Activated CD4-positive, alpha-beta T cell treated with anti-CD3 and anti-CD28 coated beads for 36 hours (primary cell): ENCODE measurements around the gene COBLL1. TPM values are rescaled to one million over a fixed set of nuclear protein-coding genes. Genes with fewer than 3 reads are reported as not detected.

Source experiments
- ATAC-seq: fragments of 200-7000 bp; cut with Tn5 transposase; one replicate; pipeline ENCODE4 v1.10.0; 2021; ENCODE audit warnings: mild to moderate bottlenecking, moderate library complexity
- CTCF ChIA-PET: fragments of 350-600 bp; sonication (Branson Sonifier 250); formaldehyde crosslinking; loops from one replicate; lab custom pipeline; 2021; ENCODE audit warnings: antibody characterized with exemption; lab: Charles Lee
- POLR2A ChIA-PET: fragments of 350-600 bp; sonication (Branson Sonifier 250); formaldehyde crosslinking; loops from one replicate; lab custom pipeline; 2021; ENCODE audit warnings: antibody characterized with exemption, inconsistent platforms; lab: Charles Lee
- DNase-seq: peaks from one replicate; pipeline ENCODE4 v3.0.0-alpha.2; 2020
- H3K27ac Mint-ChIP-seq: one replicate; pipeline ENCODE4 v1.8.0; 2021; ENCODE audit warnings: mixed read lengths
- H3K27me3 Mint-ChIP-seq: one replicate; pipeline ENCODE4 v1.8.0; 2021; ENCODE audit warnings: mixed read lengths
- H3K36me3 Mint-ChIP-seq: one replicate; pipeline ENCODE4 v1.8.0; 2021; ENCODE audit warnings: low read depth, mixed read lengths
- H3K4me1 Mint-ChIP-seq: one replicate; pipeline ENCODE4 v1.8.0; 2021; ENCODE audit warnings: mixed read lengths
- H3K4me3 Mint-ChIP-seq: one replicate; pipeline ENCODE4 v1.8.0; 2021; ENCODE audit warnings: mild to moderate bottlenecking, moderate library complexity, mixed read lengths
- H3K9me3 Mint-ChIP-seq: one replicate; pipeline ENCODE4 v1.8.0; 2021; ENCODE audit warnings: low read depth, mixed read lengths
- intact Hi-C, 2 experiments: fragments of 100-400 bp; cut with DNase I in 1 of 2; cut with micrococcal nuclease in 1 of 2; formaldehyde crosslinking; loops; one replicate each; pipeline versions ENCODE4 v1.14.2 to v1.15.1; 2022 to 2024; cut with DNase I, micrococcal nuclease
- total RNA-seq, 2 experiments: library from RNA; stranded (reverse); gene quantifications; one replicate each; pipeline ENCODE4 v1.2.3, GENCODE V29; 2021

COBLL1 gene
- total RNA-seq, 2 experiments from 2014 or later, result not detected

DNA sequence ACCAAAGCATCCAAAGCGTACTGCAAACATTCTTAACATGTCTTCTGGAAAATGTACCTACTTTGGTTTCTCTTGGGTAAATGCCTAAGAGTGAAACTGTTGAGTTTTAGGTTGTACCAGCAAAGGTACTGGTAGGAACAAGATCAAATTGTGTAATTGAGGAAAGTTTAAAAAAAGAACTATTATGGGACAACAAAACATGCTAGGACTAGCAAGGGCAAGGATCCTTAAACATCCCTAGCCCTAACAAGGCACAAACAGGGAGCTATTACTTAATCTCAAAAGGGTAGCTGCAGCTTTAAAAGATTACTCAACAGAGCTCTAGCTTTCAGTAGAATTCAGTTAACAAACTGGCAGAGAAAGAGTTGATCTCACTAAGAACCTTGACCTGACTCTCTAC is 164.4 kb downstream of the COBLL1 start:
- Mint-ChIP-seq H3K9me3 (no peaks in the 10 kb centered on the region), H3K4me1 (no peaks in the 10 kb centered on the region), H3K36me3 (no peaks in the 10 kb centered on the region), H3K4me3 (no peak overlapping the region), H3K27ac (no peak overlapping the region), H3K27me3 (no peaks in the 10 kb centered on the region)
- intact Hi-C loops, result no loop called here
- no peak for DNase-seq
- no peak for ATAC-seq
- CTCF ChIA-PET, result no interaction called here
- POLR2A ChIA-PET, result no interaction called here

DNA sequence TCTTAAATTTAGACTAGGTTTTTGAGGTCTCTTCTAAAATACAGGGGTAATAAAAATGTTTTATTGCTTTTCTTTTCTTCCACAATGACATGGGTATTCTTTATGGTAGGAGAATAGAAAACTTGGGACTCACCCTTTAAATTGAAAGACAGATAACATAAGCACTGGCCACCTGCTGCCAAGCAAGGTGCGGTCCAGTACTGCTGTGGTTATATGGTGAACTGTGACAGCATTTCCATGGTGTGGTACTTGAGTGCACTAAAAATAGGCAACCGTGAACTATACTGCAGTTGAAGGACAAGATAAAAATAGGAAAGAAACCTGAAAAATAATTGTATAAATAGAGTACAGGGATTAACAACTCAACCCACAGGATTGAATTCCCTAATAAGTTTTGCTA is 165.9 kb downstream of the COBLL1 start:
- H3K27ac Mint-ChIP-seq, result no peak overlapping the region
- H3K36me3 Mint-ChIP-seq, result no peaks in the 10 kb centered on the region
- DNase-seq (no peak), ATAC-seq (no peak)
- no peaks in the 10 kb centered on the region for H3K9me3 Mint-ChIP-seq
- ChIA-PET POLR2A (no interaction called here), CTCF (no interaction called here)
- intact Hi-C loops, result no loop called here
- no peaks in the 10 kb centered on the region for H3K4me1 Mint-ChIP-seq
- no peak overlapping the region for H3K4me3 Mint-ChIP-seq
- no peaks in the 10 kb centered on the region for H3K27me3 Mint-ChIP-seq

DNA sequence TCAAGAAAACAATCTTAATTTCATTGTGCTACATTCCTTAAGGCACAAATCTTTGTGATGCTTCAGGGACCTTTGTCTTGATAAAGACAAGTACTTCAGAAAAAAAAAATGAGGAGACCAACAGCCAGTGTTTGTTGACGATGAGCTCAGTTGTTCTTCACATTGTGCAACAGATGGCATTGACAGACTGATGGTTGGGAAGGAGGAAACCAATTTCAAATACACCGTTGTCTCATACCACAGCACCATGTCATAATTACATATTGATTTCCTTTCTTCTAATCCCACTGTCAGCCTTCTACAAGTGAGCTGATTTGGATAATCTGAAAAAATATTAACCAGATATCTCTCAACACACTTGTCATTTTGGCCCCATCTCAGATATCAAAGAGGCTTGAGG is 166.6 kb downstream of the COBLL1 start:
- CTCF ChIA-PET, result no interaction called here
- POLR2A ChIA-PET, result no interaction called here
- no peaks in the 10 kb centered on the region for H3K27me3 Mint-ChIP-seq
- H3K9me3 Mint-ChIP-seq, result no peaks in the 10 kb centered on the region
- no peaks in the 10 kb centered on the region for H3K4me1 Mint-ChIP-seq
- no peak overlapping the region for H3K27ac Mint-ChIP-seq
- intact Hi-C loops, result no loop called here
- DNase-seq, result no peak
- H3K36me3 Mint-ChIP-seq, result no peaks in the 10 kb centered on the region
- ATAC-seq, result no peak
- no peak overlapping the region for H3K4me3 Mint-ChIP-seq

DNA sequence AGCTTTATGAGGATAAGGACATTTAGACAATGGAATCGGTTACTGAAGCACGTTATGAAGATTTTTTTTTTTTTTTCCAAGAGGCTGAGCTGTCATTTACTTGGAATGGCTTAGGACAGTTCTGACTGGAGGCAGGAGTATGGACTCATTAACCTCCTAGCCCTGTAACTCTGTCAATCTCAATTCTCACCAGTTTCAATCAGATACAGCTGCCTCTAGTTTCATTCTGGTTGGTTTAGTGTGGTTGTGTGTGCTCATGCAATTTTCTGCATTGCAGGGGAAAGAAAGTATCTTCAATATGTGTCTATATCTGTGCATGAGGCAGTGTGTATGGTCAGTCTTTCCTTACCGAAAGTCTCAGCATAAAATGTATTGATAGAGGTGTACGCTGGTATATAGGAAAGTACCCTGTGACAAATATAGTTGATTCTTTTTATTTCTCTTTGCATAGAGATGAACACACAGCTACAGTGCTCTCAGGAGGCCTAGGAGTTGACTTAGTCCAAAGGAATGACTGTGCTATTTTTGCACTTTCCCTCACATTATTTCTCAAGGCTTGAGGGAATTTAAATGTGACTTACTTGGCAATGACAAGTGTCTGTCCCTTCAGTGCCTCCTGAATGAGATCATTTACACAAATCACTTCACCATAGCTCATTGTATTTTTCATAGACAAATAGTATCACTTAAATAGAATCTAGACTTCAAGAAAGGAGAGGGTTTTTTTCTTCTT is 169.8 kb downstream of the COBLL1 start:
- DNase-seq (no peak), ATAC-seq (no peak)
- ChIA-PET POLR2A (no interaction called here), CTCF (no interaction called here)
- no peaks in the 10 kb centered on the region for H3K36me3 Mint-ChIP-seq
- no peaks in the 10 kb centered on the region for H3K9me3 Mint-ChIP-seq
- H3K27me3 Mint-ChIP-seq, result no peaks in the 10 kb centered on the region
- no peaks in the 10 kb centered on the region for H3K4me1 Mint-ChIP-seq
- no peak overlapping the region for H3K27ac Mint-ChIP-seq
- intact Hi-C loops, result no loop called here
- no peak overlapping the region for H3K4me3 Mint-ChIP-seq

DNA sequence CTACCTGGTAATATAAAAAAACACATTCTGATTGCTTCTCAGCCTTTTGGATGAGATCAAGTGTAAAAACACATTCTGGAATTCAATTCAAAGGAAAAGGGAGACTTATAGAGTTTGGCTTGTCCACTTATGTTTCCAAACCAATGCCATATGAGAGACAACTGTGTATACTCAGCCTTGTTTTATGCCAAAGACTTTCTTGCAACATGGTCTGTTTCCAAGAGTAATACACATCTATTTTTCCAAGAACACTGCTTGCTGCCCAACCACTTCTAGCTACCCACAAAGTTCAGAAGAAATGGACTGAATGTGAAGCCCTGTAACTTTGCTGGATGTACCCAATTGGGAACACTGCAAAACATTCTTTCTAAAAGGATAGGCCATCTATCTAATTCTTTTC is 172.3 kb downstream of the COBLL1 start:
- Mint-ChIP-seq H3K27ac (no peak overlapping the region), H3K27me3 (no peaks in the 10 kb centered on the region), H3K9me3 (no peaks in the 10 kb centered on the region), H3K4me3 (no peak overlapping the region), H3K36me3 (no peaks in the 10 kb centered on the region), H3K4me1 (no peaks in the 10 kb centered on the region)
- intact Hi-C loops, result no loop called here
- ChIA-PET POLR2A (no interaction called here), CTCF (no interaction called here)
- ATAC-seq (no peak), DNase-seq (no peak)

DNA sequence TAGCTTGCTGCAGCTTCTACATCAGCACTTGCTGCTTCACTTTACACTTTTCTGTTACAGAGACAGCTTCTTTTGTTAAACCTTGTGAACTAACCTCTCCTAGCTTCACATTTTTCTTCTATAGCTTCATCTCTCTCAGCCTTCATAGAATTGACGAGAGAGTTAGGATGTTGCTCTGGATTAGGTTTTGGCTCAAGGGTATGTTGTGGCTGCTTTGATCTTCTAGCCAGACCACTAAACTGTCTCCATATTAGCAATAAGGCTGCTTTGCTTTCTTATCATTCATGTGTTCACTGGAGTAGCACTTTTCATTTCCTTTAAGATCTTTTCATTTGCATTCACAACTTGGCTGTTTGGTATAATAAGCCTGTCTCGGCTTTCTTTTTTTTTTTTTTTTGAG is 174.1 kb downstream of the COBLL1 start:
- intact Hi-C loops, result no loop called here
- ChIA-PET CTCF (no interaction called here), POLR2A (no interaction called here)
- Mint-ChIP-seq H3K4me3 (no peak overlapping the region), H3K36me3 (no peaks in the 10 kb centered on the region), H3K9me3 (no peaks in the 10 kb centered on the region), H3K27me3 (no peaks in the 10 kb centered on the region), H3K27ac (no peak overlapping the region), H3K4me1 (no peaks in the 10 kb centered on the region)
- DNase-seq, result no peak
- no peak for ATAC-seq

DNA sequence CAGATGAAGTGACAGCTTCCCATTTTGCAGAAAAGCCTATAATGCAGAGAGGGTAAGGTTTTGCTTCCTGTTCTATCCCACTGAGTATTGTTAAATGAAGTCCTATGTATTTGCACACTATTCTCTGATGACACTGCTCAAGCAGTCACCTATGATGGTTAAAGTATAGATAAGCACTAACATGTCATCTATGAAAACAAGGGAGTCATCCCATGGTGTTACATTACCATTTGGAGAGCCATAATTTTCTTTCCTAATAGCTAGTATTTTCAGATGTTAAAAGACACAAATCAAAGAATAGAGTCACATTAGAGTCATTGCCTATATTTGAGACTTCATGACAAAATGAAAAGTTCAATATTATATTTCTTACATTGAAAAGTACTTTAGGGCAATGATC is 177.6 kb downstream of the COBLL1 start:
- ATAC-seq (no peak), DNase-seq (no peak)
- intact Hi-C loops, result no loop called here
- Mint-ChIP-seq H3K4me1 (no peaks in the 10 kb centered on the region), H3K9me3 (no peaks in the 10 kb centered on the region), H3K27me3 (no peaks in the 10 kb centered on the region), H3K36me3 (no peaks in the 10 kb centered on the region), H3K4me3 (no peak overlapping the region), H3K27ac (no peak overlapping the region)
- ChIA-PET CTCF (no interaction called here), POLR2A (no interaction called here)

DNA sequence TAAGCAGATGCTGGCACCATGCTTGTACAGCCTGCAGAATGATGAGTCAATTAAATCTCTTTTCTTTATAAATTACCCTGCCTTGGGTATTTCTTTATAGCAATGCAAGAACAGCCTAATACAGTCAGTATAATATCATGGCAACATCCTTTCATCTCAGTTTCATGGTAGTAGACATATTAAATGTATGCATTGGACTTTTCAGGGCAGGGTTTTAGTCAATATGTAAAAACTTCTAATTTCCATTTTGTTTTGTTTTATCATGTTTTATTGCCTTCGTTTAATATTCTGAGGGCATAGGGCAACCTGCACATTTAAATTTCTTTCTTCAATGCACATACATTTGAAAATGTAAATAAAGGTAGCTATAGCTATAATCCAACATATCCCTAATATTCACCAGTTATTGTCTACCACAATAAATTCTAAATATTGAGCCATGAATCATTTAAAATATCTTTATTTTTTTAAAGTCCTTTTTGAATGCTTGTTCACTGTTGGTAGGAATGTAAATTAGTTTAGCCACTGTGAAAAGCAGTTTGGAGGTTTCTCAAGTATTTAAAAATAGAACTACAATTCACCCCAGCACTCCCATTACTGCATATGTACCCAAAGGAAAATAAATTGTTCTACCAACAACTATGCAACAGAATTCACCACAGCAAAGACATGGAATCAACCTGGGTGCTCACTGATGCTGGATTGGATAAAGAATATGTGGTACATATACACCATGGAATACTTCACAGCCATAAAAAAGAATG is 178.6 kb downstream of the COBLL1 start:
- Mint-ChIP-seq H3K4me1 (no peaks in the 10 kb centered on the region), H3K9me3 (no peaks in the 10 kb centered on the region), H3K27ac (no peak overlapping the region), H3K36me3 (no peaks in the 10 kb centered on the region), H3K27me3 (no peaks in the 10 kb centered on the region), H3K4me3 (no peak overlapping the region)
- ChIA-PET POLR2A (no interaction called here), CTCF (no interaction called here)
- ATAC-seq (no peak), DNase-seq (no peak)
- intact Hi-C loops, result no loop called here

DNA sequence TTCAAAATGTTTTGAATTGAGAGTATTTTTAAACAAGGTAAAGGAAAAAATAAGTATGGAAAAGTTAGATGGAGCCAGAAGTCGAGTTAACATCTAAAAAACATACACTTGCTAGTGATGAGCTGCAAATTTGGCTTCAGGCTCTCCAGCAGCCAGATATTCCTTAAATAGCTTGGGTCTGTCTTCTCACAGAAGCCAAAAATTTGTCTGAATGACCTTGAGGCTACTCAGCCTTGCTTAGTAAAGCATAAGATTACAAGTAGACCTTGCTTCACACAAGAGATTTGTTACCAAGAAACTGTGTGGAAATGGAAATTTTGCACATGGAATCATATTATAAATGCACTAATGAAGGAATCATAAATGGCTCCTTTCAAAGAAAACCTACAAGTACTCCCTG is 179.6 kb downstream of the COBLL1 start:
- Mint-ChIP-seq H3K36me3 (no peaks in the 10 kb centered on the region), H3K4me1 (no peaks in the 10 kb centered on the region), H3K27ac (no peak overlapping the region), H3K9me3 (no peaks in the 10 kb centered on the region), H3K4me3 (no peak overlapping the region), H3K27me3 (no peaks in the 10 kb centered on the region)
- DNase-seq (no peak), ATAC-seq (no peak)
- ChIA-PET POLR2A (no interaction called here), CTCF (interaction anchor here (0.6 to 1.1 kb wide), 2 partner anchors 33 to 1404 kb away, joined by 3 to 5 read pairs; no protein-coding TSS in a partner anchor)
- intact Hi-C loops, result no loop called here

DNA sequence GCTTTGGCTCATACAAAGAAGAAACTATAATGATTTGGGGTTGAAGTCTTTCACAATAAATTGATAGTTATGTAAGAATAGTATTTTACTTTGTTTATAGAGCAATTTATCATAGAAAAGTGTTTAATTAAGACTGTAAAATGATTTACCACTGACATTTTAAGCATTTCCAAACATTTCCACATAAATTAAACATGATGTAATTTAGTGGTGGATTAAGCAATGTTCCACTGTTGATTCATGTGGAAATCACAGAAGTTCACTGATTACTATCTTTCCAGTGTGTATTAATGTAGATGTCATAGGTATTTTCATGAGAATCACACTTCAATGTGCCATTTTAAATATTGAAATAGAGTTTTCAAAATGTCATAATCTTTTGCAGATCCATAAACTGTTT is 180.3 kb downstream of the COBLL1 start:
- intact Hi-C loops, result no loop called here
- H3K4me3 Mint-ChIP-seq, result no peak overlapping the region
- H3K9me3 Mint-ChIP-seq, result no peaks in the 10 kb centered on the region
- DNase-seq, result no peak
- ChIA-PET CTCF (interaction anchor here (0.6 to 1.1 kb wide), 2 partner anchors 32 to 1403 kb away, joined by 3 to 5 read pairs; no protein-coding TSS in a partner anchor), POLR2A (no interaction called here)
- H3K27ac Mint-ChIP-seq, result no peak overlapping the region
- H3K27me3 Mint-ChIP-seq, result no peaks in the 10 kb centered on the region
- no peaks in the 10 kb centered on the region for H3K4me1 Mint-ChIP-seq
- no peak for ATAC-seq
- H3K36me3 Mint-ChIP-seq, result no peaks in the 10 kb centered on the region

DNA sequence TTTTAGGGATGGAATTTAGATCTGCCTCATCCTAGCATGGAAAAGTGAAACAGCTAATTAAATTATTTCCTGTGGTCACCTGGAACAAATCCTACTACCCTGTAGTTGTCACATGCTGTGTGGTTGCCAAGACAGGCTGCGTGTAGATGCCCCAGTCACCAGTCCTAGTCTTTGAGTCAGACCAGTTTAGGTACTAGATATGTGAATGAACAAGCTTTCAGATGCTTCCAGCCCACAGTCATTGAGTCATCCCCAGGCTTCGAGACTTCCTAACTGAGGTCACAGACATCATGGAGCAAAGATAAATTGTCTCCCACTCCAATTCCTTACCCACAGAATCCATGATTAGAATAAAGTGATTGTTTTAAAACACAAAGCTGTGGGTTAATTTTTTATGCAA is 184.5 kb downstream of the COBLL1 start:
- CTCF ChIA-PET, result no interaction called here
- no peak for ATAC-seq
- POLR2A ChIA-PET, result no interaction called here
- DNase-seq, result no peak
- peaks cover 3% of the 10 kb centered on the region for H3K9me3 Mint-ChIP-seq
- no peaks in the 10 kb centered on the region for H3K27me3 Mint-ChIP-seq
- no peaks in the 10 kb centered on the region for H3K36me3 Mint-ChIP-seq
- intact Hi-C loops, result no loop called here
- H3K4me1 Mint-ChIP-seq, result no peaks in the 10 kb centered on the region
- no peak overlapping the region for H3K4me3 Mint-ChIP-seq
- no peak overlapping the region for H3K27ac Mint-ChIP-seq

DNA sequence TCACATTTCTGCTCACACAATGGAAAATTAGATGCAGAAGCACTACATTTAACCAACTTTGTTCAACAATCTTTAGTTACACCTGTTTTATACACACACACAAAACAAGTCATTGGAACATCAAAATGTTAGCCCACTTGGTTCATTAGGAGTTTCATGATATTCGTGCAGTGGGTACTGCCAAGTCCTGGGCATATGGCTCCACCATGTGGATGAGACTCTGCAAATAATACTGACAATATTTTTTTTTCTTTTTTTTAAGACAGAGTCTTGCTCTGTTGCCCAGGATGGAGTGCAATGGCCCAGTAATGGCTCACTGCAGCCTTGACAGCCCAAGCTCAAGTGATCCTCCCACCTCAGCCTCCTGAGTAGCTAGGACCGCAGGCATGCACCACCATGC is 185.9 kb downstream of the COBLL1 start:
- Mint-ChIP-seq H3K9me3 (peaks cover 8% of the 10 kb centered on the region), H3K27ac (no peak overlapping the region), H3K36me3 (no peaks in the 10 kb centered on the region), H3K27me3 (no peaks in the 10 kb centered on the region), H3K4me1 (no peaks in the 10 kb centered on the region), H3K4me3 (no peak overlapping the region)
- ChIA-PET POLR2A (no interaction called here), CTCF (no interaction called here)
- intact Hi-C loops, result no loop called here
- no peak for DNase-seq
- no peak for ATAC-seq
